ENCODE results near the gene IQCN.

IQCN gene

GRCh38 chr19:18304458-18305310 lies 30.4 kb upstream of the IQCN start:
- FAIRE-seq, result no peak

GRCh38 chr19:18304208-18304457 lies 29.9 kb upstream of the IQCN start:
- no peak for FAIRE-seq

GRCh38 chr19:18301718-18302111 lies 27.5 kb upstream of the IQCN start:
- no peak for FAIRE-seq

- no peak for FAIRE-seq
These were observed 26.9 kb upstream of the IQCN start for GRCh38 chr19:18300930-18301717.

DNA sequence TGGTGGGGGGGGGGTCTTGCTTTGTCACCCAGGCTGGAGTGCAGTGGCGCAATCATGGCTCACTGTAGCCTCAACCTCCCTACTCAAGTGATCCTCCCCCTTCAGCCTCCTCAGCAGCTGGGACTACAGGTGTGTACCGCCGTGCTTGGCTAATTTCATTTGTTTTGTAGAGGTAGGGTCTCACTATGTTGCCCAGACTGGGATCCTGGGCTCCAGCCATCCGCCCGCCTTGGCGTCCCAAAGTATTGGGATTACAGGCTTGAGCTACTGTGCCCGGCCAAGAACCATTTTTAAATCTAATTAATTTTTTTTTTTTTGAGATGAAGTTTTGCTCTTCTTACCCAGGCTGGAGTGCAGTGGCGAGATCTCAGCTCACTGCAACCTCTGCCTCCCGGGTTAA lies 25.4 kb upstream of the IQCN start:
- FAIRE-seq, result no peak

GRCh38 chr19:18298601-18299000 lies 24.3 kb upstream of the IQCN start:
- FAIRE-seq, result no peak

DNA sequence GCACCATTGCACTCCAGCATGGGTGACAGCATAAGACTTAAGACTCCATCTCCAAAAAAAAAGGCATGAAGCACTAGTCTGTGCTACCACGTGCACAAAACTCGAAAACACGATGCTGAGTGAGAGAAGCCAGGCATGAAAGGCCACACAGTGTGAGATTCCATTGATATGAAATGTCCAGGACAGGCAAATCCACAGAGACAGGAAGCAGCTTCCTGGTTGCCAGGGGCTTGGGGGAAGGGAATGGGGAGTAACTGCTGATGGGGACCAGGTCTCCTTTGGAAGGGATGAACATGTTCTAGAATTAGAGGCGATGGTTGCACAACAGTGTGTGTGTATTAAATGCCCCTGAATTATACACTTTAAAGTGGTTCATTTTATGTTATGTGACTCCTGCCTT lies 23.1 kb upstream of the IQCN start:
- FAIRE-seq, result no peak

DNA sequence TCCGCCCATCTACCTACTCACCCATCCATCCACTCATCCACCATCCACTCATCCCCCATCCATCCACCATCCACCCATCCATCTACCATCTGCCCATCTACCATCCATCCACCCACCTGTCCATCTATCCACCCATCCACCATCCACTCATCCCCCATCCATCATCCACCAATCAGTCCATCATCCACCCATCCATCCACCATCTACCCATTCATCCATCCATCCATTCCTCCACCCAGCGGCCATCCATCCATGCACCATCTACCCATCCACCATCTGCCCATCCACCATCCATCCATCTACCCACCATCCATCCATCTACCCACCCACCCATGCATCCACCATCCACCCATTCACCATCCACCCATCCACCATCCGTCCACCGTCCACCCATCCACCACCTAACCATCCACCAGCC lies 20.8 kb upstream of the IQCN start:
- no peak for FAIRE-seq

DNA sequence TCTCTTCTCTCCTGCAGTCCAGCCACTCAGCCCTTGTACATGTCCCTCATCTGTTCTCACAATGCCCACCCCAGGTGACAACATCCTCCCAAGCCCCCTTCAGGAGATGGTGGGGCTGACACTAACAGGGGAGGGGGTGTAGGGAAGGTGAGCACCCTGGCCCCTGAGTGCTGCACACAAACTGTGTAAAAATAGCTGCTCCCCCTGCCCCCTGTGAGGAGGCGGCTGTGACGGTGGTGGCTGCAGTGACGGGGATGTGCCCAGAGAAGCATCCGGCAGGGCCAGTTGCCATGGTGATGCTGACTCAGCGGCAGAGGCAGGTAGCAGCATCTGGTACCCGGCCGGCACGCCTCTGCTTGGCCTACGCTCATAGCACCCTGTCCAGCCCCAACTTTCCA lies 20.2 kb upstream of the IQCN start:
- no peak for FAIRE-seq

DNA sequence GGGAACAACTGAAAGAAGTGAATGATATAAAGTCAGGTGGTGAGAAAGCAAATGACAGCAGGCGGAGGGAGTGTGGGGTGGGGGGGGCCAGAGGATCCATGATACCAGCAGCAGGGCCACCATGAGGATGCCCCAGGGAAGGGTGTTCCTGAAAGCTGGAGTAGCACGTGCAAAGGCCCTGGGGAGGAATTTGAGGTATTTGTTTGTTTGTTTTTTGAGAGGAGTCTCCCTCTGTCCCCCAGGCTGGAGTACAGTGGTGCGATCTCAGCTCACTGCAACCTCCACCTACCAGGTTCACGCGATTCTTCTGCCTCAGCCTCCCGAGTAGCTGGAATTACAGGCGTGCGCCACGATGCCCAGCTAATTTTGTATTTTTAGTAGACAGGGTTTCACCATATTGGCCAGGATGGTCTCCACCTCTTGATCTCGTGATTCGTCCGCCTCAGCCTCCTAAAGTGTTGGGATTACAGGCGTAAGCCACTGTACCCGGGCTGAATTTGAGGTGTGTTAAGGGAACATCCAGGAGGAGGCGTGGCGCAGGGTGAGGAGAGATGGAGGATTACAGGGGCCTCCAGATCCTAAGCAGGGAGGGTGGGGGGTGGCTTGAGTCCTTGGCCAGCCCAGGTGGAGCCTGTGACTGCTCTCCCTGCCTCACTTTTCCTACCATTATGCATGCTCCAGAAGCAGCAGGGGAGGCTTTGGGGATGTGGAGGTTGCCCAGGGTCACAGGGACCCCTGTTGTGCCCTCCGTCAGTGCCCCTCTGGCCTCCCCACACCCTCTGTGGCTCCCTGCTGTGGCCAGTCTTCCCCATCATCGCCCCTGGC lies 19.6 kb upstream of the IQCN start:
- FAIRE-seq, result no peak

GRCh38 chr19:18292810-18293641 lies 18.8 kb upstream of the IQCN start:
- FAIRE-seq, result no peak

DNA sequence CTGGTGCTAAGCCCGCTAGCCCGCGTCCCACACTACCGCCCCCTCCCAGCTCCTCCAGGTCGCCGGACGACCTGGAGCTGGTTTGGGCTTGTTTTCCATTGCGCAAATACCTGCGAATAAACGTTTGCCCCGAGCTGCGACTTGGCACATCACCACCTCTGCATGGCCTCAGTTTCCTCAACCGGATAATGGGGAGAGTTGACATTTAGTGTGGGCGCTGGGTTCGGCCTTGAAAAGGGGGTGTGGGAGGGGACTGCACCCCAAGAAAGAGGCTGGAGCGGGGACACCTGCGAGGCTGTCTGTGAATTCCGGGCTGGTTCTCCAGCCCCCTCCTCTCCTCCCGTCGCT lies 18.2 kb upstream of the IQCN start:
- FAIRE-seq, result no peak

- no peak for FAIRE-seq
These were observed 17.6 kb upstream of the IQCN start for GRCh38 chr19:18291590-18292461.

GRCh38 chr19:18291019-18291524 lies 16.8 kb upstream of the IQCN start:
- FAIRE-seq, result no peak

GRCh38 chr19:18290302-18291018 lies 16.2 kb upstream of the IQCN start:
- FAIRE-seq, result no peak

DNA sequence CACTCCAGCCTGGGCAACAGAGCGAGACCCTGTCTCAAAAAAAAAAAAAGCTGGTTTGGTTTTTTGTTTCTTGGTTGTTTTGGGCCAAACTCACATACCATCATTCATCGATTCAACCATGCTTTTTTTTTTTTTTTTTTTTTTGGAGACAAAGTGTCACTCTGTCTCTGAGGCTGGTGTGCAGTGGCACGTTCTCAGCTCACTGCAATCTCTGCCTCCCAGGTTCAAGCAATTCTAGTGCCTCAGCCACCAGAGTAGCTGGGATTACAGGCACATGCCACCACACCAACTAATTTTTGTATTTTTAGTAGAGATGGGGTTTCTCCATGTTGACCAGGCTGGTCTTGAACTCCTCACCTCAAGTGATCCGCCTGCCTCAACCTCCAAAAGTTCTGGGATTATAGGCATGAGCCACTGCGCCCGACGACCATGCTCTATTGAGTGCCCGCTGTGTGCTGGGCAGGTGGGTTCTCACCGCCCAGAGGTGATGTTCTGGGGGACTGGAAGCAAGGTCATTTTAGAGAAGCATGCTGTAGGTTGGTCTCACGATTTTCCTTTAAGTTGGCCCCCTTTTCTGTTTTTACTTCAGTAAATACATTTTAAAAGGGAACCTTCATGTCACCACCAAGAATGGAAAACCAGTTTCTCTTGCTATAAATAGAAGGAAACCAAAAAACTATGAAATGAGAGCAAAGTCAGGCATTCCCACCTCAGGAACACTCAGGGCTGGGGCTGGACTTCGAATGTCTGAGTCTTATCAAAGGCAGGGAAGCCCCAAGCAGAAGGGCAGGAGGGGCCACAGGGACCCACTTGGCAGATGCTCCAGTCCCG lies 15.4 kb upstream of the IQCN start:
- no peak for FAIRE-seq

DNA sequence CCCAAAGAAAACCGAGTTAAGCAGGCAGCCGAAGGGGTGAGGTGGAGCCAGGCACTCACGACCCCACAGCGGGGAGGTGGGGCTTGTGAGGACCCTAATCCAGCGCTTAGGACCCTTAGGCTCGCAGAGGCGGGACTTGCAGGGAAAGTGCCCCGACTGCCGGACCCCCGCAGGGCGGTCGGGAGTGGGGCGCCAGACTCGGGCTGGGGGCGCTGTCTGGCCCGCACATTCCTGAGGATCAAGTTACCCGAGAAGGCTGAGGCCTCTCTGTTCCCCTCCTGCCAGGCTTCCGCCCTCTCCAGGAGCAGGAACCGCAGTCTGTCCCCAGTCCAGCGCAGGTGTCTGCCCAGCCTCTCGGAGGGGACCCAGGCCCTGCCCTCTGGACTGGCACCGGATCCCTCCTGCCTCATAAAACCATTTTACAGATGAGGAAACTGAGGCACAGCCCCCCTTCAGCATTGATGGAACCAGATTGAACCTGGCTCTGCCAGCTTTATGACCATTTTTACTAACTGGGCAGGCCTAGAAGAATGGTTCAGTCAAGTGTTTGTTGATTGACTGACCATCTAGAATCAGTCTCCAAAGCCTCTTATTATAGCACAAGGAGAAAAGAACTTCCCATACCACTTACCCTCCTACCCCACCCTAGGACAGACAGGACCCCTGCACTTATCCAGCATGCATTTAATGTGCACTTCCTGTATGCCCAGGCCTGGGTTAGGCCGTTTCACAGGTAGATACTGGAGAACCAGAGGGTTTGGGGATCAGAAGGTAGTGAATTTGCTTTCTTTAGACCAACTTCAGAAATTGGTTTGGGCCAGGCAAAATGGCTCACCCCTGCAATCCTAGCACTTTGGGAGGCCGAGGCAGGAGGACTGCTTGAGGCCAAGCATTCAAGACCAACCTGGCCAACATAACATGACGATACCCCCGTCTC lies 13.9 kb upstream of the IQCN start:
- no peak for FAIRE-seq

GRCh38 chr19:18286973-18287635 lies 12.9 kb upstream of the IQCN start:
- FAIRE-seq, result no peak
